ENCODE results near the gene IRX3.
"Not testable (repeated sequence)": the region's sequence is repeated elsewhere in the genome, so short reads cannot be mapped to it uniquely, and the experiment has no call there.

The IRX3 gene

GRCh38 chr16:54273566-54273965 lies 13.0 kb downstream of the IRX3 start:
- DNase-seq = no peak

- no peak for DNase-seq
These were observed 15.9 kb downstream of the IRX3 start for GRCh38 chr16:54270711-54271110.

- DNase-seq = no peak
These were observed 17.1 kb downstream of the IRX3 start for GRCh38 chr16:54269461-54269860.

- DNase-seq = no peak
These were observed 17.8 kb downstream of the IRX3 start for GRCh38 chr16:54268766-54269165.

- no peak for DNase-seq
These were observed 18.2 kb downstream of the IRX3 start for GRCh38 chr16:54268340-54268739.

GRCh38 chr16:54266363-54266955 lies 20.1 kb downstream of the IRX3 start:
- DNase-seq = no peak

- DNase-seq = no peak
These were observed 20.9 kb downstream of the IRX3 start for GRCh38 chr16:54265575-54266107.

- DNase-seq = no peak
These were observed 33.5 kb downstream of the IRX3 start for GRCh38 chr16:54253118-54253517.

- no peak for DNase-seq
These were observed 37.5 kb downstream of the IRX3 start for GRCh38 chr16:54248863-54249710.

GRCh38 chr16:54247705-54248104 lies 38.9 kb downstream of the IRX3 start:
- not testable (repeated sequence) for DNase-seq

- no peak for DNase-seq
These were observed 40.1 kb downstream of the IRX3 start for GRCh38 chr16:54246454-54246821.

GRCh38 chr16:54245788-54246453 lies 40.7 kb downstream of the IRX3 start:
- no peak for DNase-seq

GRCh38 chr16:54244061-54244886 lies 42.3 kb downstream of the IRX3 start:
- DNase-seq = no peak

GRCh38 chr16:54243202-54243601 lies 43.4 kb downstream of the IRX3 start:
- DNase-seq = no peak

GRCh38 chr16:54242199-54242598 lies 44.4 kb downstream of the IRX3 start:
- DNase-seq = no peak

- DNase-seq = no peak
These were observed 45.1 kb downstream of the IRX3 start for GRCh38 chr16:54241525-54241924.

GRCh38 chr16:54240271-54241129 lies 46.1 kb downstream of the IRX3 start:
- DNase-seq = no peak

- no peak for DNase-seq
These were observed 47.1 kb downstream of the IRX3 start for GRCh38 chr16:54239456-54239855.

GRCh38 chr16:54236773-54237172 lies 49.8 kb downstream of the IRX3 start:
- no peak for DNase-seq

GRCh38 chr16:54233615-54234014 lies 53.0 kb downstream of the IRX3 start:
- DNase-seq = no peak

Measured in stimulated activated CD4-positive, alpha-beta T cell treated with anti-CD3 and anti-CD28 coated beads, Interleukin-4, amount 100 ng/mL, for 24 hours (primary cell).